Hindlimb muscle (tissue), 1 donor: ENCODE results near the gene MUTYH. TPM values are rescaled to one million over a fixed set of nuclear protein-coding genes. Genes with fewer than 3 reads are reported as not detected.
"Not testable (repeated sequence)": the region's sequence is repeated elsewhere in the genome, so short reads cannot be mapped to it uniquely, and the experiment has no call there.

Experiments
- DNase-seq: peaks from one replicate; pipeline ENCODE4 v3.0.0-alpha.2; 2013
- polyA plus RNA-seq: library from polyadenylated mRNA; unstranded; fragments of 120-200 nt; gene quantifications from one replicate; pipeline ENCODE4 v1.2.1, GENCODE V29; 2013; ENCODE audit not compliant: insufficient read length

Gene MUTYH
- polyA plus RNA-seq, result 16.0 TPM

DNA sequence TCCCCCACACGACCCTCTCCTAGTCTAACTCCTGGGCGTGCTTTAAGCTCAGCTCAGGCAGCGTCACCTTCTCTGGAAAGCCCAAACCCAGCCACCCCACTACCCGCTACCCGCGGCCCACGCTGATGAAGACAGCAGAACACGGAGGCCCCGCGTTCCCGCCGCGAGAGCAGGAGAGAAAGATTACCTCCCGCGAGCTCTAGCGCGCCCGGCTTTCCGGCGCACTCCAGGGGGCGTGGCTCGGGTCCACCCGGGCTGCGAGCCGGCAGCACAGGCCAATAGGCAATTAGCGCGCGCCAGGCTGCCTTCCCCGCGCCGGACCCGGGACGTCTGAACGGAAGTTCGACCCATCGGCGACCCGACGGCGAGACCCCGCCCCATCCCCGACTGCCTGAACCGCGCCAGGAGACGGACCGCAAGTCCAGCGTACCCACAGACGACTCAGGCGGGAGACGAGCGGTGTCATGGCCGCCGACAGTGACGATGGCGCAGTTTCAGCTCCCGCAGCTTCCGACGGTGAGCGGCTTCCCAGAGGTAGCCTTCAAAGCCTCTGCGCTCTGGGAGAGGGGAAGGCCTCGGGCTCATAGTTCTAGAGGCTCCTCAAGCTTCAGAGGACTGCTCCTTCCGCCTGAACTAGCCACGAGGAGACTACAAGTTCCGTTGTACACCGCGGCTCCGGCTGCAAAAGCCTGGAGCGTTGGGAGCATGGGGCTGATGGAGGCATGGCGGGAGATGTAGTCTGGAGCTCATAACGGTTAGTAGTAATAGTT lies at the start of gene MUTYH, which contains the start of gene TOE1:
TSS of gene MUTYH (minus strand) at position 652 of the 770 bp plus-strand sequence. CDS start 5,935 bp downstream, outside the sequence.
TSS of gene TOE1 (plus strand) at position 382 of the 770 bp plus-strand sequence. CDS start at position 465, 83 bp downstream.
- peak; percentile 88 for DNase-seq

DNA sequence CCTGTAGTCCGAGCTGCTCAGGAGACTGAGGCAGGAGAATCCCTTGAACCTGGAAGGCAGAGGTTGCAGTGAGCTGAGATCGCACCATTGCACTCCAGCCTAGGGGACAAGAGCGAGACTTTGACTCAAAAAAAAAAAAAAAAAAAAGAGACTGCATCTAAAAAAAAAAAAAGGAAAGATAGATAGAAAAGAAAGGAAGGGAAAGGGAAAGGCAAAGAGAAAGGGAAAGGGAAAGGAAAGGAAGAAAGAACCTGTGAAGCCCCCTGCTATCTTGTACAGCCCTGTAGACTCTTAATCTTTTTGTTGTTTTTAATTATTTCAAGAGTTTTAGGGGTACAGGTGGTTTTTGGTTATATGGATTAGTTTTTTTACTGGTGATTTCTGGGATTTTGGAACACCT lies 46.0 kb upstream of the MUTYH start:
- DNase-seq, result no peak

DNA sequence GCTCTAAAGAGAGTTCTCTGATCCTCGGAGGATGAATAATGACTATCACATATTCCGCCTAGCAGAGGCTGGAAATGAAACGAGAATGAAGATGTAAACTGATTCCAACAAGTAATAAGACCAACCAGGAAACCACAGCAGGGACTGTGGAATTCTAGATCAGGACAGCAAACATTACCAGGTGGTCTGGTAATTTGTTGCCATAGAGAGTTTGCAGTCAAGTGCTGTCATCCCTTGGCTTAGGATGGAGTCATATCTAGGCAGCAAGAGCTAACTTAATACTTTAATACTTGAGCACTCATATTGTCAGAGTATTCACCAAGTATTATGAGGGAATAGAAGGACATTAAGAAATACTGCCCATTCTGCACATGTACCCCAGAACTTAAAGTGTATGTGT lies 45.1 kb upstream of the MUTYH start:
- no peak for DNase-seq

DNA sequence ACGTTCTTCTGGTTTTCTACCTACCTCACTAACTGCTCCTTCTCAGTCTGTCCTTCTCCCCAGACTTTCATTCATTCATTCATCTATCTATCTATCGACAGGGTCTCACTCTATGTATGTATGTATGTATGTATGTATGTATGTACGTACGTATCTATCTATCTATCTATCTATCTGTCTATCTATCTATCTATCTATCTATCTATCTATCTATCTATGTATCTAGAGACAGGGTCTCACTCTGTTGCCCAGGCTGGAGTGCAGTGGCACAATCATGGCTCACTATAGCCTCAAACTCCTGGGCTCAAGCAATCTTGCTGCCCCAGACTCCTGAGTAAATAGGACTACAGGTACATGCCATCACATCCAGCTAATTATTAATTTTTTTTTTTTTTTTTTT lies 44.0 kb upstream of the MUTYH start:
- DNase-seq, result not testable (repeated sequence)

DNA sequence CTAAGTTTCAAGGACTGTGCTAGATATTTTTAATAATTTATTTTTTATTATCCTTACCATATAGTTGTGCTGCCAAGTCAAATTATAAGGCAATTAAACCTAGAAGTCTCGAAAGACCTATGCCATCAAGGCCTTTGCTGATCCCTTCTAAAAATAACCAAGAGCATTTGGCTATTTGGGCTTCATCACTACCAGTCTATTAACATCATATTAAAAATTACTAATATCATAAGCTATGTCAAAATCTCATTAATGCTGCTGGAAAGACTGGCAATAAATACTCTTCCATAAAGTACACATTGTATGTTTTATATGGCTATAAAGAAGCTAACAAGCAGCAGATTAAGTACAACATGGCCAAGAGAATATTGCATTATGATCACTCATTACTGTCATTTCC lies 43.0 kb upstream of the MUTYH start:
- DNase-seq, result no peak

DNA sequence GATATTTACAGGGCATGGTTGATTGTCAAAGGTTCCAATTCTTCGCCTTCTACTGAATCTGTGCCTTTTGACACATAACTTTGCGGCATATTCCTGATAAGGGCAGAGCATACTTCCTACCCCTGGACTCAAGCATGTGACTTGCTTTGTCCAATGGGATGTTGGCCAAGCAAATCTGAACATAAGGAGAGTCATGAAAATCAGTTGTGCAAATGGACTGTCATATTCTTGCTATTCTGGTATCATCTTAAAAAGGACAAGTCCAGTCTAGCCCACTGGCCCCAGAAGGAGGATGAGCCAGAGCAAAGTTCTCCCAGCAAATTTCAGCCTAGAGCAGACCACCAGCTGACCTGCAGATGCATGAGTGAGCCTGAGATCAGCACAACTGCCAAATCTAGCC lies 41.0 kb upstream of the MUTYH start:
- no peak for DNase-seq

DNA sequence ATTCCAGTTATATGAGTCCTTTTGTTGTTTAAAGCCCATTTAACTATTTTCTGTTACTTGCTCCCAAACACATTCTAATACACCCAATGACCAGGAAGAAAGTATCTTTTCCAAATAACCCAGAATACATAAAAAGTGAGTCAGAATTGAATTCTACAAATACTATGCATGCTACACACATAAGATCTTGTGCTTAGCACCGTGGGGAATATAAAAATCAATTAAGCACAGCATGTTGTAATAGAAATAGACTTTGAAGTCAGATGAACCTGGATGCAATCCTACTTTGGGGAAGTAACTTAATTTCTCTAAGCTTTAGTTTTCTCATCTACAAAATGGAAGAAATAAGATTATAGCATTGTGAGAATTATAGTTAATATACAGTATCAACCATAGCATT lies 40.5 kb upstream of the MUTYH start:
- DNase-seq, result no peak

DNA sequence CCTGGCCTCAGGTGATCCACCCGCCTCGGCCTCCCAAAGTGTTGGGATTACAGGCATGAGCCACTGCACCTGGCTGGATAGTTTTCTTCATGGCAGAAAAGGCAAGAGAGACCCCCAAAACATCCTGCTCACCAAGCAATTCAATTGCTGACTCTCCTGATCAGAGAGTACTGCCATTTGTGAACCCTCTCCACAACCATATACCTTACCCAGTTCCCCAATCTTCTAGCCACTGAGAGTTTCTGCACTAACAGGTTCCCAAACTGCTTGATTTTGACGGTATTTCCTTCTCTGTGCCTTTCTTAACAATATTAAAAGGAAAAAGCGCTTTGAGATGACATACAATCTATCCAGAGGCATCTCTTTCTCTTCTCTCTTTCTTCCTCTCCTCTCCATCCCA lies 39.9 kb upstream of the MUTYH start:
- DNase-seq, result no peak

DNA sequence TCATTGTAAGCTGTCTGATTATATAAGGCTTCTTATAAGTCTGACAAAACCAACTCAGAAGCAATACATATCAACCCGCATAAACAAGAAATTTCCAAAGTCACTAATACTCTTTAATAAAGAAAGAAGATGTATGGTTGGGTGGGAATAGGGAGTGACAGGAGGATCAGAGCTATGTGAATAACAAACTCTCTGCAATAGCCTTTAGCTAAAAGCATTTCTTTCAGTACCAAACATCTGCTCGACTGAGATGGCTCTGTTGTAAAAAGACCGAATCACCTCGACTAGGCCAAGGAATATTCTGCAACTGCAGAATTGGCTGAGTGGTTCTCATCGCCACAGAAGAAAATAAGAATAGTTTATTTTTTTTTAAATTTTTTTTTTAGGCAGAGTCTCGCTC lies 39.3 kb upstream of the MUTYH start:
- DNase-seq, result no peak

DNA sequence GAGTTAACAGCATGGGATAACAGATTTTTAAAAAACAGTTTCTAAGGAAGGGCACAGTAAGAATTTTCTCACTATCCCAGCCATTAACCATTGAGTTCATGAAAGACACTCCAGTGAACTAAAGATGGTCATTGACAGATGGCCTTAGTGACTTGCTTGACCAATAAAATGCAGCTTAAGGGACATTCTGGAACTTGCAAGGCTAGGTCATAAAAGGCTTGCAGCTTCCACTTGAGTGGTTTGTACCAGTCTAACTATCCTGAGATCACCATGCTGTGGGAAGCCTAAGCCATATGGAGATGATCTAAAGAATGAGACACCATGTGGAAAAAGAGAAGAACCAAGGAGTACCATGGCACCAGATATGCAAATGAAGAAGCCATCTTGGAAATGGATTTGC lies 37.9 kb upstream of the MUTYH start:
- no peak for DNase-seq

DNA sequence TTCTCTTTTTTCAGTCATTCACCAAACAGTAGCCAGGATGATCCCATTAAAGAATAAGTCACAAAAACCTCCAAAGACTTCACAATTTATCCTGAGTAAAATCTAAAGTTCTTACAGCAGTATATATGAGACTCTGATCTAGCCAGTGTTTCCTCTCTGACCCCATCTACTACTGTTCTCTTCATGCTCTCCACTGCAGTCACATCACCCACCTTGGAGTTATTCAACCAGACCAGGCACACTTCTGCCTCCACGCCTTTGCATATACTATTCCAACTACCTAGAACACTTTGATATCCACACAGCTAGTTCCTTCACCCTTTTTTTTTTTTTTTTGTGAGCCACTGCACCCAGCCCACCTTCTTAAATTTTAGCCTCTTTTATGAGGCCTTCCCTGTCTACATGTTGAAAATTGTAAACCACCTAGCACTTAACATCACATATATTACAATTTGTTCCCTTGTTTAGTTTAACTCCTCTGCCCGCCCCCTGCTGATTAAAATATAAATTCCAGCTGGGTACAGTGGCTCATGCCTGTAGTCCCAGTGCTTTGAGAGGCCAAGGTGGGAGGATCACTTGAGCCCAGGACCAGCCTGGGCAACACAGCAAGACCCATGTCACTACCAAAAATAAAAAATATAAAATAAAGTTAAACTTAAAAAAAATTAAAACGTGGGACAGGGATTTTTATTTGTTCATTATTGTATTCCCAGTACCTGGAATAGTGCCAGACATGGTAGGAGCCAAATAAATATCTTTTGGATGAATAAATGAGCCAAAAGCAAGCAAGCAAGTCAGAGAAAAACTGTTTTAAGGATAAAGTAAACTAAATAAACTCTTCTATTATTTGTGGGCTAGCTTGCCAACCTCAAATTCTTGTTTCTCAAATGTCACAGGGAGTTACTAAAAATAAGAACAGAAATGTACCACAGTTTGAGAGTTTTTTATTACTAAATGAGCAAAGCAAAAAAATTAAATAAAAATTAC lies 35.2 kb upstream of the MUTYH start:
- peak; percentile 14 for DNase-seq

DNA sequence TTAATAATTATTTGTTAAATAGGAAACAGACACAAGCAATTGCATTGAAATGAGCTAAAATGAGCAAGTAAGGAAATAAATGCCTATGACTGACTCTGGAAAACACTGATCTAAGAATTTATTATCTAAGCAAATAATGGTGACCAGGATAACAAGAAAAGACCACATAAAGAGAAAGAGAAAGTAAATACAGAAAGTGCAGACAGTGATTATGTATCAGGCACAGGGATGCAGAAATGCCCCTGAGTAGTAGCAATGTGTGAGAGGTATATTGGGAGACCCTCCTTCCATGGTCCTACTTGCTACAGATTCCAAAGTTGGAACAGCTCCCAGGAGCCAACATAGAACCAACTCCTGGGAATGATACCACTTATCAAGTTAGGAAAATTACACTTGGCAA lies 33.3 kb upstream of the MUTYH start:
- no peak for DNase-seq

DNA sequence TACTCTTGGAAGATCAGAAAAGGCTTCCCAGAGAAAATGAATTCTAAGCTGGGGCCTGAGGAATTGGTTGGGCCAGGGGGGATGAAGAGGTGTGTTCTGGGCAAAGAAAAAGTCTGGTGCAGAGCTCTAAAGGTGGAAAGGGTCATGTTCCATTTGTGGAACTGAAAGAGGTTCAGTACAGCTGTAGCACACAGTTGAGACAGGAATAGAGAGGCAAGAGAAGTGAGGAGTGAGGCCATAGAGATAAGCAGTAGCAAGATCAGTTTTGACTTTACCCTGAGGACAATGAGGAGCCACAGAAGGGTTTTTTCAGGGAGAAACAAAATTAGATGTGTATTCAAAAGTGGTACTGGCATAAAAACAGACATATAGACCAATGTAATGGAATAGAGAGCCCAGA lies 30.3 kb upstream of the MUTYH start:
- no peak for DNase-seq

DNA sequence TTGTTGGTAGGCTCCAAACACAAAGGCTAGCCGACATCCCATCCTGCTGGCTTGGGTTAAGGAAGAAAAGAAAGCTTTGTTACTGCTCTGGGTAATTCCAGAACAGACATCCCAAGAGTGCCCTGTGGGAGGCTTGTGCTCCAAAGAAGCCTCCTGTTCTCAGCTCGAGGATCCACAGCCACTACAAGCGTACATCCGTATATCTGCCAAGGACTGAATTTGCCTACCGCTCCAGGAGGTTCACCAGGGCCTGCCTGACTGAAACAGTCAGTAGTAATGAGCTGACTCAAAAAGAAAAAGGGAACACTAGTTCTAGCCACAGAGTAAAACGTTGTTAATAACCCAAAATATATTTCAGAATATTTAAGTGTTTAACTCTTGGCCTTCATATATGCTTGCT lies 24.8 kb upstream of the MUTYH start:
- DNase-seq, result no peak

DNA sequence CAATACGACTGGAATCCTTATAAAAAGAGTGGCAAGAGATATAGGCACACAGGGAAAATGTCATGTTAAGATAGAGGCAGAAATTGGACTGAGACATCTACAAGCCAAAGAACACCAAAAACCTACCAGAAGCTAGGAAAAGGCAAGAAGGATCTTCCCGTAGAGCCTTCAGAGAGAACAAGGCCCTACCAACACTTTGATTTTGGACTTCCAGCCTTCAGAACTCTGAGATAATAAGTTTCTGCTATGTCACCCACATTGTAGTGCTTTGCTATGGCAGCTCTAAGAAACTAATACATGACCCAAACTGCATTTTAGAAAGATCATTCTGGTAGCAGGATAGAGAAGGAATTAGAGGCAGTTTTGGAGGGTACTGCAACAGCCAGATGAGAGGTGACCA lies 24.1 kb upstream of the MUTYH start:
- DNase-seq, result no peak

DNA sequence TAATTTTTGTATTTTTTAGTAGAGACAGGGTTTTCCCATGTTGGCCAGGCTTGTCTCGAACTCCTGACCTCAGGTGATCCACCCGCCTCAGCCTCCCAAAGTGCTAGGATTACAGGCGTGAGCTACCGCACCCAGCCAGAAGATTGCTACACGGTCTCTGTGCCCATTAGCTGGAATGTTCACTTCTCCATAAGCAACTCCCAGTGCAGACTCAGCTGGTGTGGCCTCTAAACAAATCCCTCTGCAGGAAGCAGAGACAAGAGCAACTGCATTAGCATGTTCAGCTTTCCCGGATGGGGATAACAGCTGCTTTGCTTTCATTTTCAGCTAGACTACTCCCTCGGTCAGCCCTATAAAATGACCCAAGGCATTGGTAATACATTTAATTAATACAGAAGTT lies 20.7 kb upstream of the MUTYH start:
- DNase-seq, result peak; percentile 63

DNA sequence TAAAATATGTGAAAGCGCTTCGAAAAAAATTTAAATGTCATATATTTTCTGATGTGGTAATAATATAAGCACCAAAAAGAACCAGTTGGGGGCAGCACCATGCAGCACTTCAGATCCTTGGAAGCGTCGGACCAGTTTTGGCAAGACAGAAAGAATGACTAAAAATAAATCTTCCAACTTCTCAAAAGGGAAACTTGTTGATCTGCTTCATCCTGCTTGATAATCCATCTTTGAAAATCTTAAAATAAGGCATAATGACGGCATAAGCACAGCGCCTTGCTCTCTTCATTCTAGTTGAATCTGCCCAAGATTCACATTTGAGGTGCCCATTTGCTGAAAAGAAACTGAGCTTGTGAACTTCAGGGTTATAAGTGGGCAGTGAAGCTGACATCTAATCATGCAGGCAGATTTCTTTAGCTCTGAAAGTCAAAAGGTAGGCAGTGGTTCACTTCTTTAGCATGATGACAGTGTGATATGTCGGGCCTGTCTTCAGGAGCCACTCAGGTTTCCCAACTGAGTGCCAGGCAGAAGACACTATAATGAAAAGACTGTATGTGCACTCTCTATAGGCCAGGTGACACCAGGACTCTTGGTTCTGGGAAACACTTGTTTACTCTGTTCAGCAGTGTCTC lies 19.8 kb upstream of the MUTYH start:
- DNase-seq, result peak; percentile 82

DNA sequence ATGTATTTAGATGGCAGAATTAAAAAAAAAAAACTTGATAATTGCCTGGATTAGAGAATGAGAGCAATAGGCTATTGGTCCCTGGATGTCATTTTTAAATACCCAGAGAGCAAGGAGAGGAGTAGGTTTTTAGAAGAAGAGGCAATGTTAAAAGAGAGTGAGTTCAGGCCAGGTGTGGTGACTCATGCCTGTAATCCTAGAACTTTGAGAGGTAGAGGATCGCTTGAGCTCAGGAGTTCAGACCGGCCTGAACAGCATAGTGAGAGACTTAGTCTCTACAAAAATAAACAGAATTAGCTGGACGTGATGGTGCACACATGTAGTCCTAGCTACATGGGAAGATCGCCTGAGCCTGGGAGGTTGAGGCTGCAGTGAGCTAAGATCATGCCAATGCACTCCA lies 15.9 kb upstream of the MUTYH start:
- no peak for DNase-seq

DNA sequence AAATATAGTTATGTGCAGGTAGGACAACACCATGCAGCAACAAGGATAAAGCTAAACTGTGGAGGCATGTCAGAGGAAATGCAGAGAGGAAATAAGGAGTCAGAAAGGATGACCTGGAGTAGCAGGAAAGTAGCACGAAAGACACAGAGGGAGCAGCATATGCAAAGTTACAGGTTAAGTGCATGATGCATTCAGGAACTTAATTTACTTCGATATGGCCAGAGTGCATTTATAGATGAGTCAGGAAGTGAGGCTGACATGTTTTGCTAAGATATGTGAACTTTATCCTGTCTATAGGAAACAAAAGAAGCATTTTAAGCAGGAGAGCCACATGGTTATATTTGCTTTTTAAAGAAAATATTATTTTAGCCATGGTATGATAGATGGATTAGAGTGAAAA lies 15.4 kb upstream of the MUTYH start:
- DNase-seq, result no peak

DNA sequence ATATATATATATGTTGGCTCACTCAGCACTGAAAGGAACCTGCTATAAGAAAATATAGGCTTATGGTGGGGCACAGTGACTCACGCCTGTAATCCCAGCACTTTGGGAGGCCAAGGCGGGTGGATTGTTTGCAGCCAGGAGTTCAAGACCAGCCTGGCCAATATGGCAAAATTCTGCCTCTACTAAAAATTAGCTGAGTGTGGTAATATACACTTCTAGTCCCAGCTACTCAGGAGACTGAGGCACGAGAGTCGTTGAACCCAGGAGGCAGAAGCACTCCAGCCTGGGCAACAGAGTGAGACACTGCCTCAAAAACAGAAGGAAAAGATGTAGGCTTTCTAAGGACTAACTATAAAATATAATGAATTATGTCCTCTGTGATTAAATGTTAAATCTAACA lies 14.6 kb upstream of the MUTYH start:
- no peak for DNase-seq

DNA sequence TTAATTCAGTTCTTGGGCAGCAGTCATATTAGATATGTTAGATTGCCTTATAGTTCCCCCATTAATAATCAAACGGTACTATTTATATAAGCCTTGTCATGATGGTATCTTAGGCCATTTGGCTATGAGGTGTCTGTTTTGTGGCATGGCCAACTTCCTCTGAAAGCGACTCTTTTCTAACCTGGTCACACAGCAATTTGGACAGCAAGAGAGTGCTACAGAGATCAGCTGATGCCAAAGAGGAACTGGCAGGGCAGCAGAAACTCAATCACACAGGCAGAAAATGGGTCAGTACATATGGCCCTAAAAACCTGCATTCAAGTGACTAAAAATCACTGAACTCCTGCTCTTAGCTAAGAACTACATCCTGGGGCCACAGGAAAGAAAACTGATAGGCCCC lies 13.4 kb upstream of the MUTYH start:
- no peak for DNase-seq

DNA sequence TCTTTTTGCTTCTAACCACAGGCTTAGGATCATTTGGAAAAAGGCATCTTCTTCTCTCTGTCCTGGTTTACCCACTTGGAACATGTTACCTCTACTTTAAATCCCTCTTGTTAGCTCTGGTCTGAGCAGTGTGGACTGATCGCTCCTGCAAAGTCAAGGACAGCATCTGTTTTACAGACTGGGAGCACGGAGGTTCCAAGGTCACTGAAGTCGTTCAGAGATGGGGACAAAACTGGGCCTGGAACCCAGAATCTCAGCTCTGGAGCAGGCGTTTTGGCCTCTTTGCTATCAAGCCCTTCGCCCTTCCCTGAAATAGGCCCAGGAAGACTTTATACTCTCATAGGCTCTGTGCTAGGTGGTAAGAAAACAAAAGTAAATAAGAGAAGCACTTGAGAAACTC lies 11.3 kb upstream of the MUTYH start:
- DNase-seq, result no peak
